Hippocampal formation (tissue), 2 donors: ENCODE results near the gene STAC2.
"Not testable (repeated sequence)": the region's sequence is repeated elsewhere in the genome, so short reads cannot be mapped to it uniquely, and the experiment has no call there.

ENCODE experiments used
- DNase-seq, 2 donors: peaks; one replicate each; lab custom pipeline; 2025; lab: John Stamatoyannopoulos, UW

STAC2 gene

GRCh38 chr17:39186481-39187002 lies 39.2 kb downstream of the STAC2 start:
- DNase-seq, result no peak

DNA sequence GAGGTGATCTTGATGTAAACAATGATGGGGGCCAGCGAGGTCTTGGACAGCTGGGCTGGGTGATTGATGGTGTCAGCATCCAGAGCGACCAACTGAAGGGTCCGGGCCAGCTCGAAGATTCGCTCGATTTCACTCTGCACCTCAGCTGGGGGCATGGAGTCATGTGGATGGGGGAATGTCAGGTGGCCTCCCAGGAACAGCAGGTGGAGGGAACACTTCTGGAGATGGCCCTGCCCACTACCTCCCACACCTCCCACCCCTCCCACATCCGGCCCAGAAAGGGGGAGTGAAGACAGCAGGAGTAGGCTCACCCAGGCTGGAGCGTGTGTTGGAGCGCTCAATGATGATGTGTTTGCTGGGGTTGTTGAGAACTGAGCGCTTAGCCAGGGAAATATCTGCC lies 42.0 kb downstream of the STAC2 start:
- no peak for DNase-seq

GRCh38 chr17:39183045-39183444 lies 42.7 kb downstream of the STAC2 start:
- DNase-seq, result no peak

DNA sequence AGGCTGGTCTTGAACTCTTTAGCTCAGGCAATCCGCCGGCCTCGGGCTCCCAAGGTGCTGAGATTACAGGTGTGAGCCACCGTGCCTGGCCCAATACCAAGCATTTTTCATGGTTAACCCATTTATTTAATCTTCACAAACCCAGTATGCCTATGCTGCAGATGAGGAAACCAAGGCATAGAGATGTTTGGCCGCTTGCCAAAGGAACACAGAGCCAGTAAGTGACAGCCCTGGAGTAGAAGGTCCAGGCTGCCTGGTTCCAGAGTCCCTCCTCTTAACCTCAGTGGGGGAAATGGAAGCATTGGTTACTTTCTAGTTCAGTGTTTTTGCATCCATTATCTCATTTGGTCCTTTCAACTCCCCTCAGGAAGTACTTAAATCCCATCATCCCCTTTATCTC lies 44.4 kb downstream of the STAC2 start:
- DNase-seq, result no peak

GRCh38 chr17:39178536-39178935 lies 47.2 kb downstream of the STAC2 start:
- DNase-seq, result no peak

GRCh38 chr17:39177256-39177655 lies 48.5 kb downstream of the STAC2 start:
- DNase-seq, result no peak

DNA sequence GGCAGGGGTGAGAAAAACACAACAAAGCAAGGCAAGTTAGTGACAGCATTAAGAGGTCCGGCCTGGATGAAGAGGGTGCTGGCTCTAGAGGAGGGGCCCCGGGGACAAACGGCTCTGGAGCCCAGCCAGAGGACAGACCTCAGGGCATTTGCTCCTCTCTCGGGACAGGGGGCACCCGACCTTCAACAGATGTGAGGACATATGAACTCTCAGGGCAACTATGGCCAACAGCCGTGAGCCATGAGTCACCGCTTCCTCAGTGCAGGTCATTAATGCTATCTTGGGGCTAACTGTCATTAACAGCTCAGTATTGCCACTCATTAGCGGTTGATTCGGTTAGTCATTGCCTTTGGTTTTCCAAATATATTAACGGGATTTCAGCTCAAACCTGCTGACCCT lies 50.1 kb downstream of the STAC2 start:
- DNase-seq, result no peak

DNA sequence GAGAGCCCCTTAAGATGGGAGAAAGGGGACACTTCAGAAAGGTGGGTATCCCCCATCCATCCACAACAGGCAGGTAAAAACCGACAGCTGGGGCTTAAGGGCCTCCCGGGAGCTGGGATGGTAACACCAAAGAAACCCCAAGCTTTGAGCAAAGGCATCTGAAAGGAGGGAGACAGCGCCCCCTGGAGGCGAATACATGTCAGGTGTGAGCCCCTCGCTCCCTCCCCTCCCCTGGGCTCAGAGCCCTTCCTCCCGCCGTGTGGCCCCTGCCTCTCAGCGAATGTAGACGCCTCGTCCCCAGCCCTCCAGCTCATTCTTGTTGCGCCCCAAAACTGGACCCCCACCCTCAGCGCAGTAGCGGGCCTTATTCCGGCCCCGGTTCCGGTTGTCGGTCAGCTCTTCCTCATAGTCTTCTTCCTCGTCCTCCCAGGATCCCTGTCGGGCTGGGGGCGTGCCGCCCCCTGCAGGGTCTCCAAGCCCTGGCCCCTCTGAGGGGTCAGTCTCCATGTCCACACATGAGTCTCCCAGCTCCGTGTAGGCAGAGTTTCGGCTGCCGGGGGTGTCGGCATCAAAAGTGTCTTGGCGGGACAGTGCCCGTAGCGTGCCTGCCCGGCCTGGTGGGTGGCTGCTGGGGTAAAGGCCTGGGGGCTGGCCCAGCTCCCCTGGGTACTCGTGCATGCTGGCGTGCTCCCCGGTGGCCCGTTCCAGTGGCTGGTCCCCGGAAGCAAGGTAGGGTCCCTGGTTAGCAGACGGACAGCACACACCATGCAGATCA lies 50.6 kb downstream of the STAC2 start:
- DNase-seq, result peak; percentile 24 to 28

DNA sequence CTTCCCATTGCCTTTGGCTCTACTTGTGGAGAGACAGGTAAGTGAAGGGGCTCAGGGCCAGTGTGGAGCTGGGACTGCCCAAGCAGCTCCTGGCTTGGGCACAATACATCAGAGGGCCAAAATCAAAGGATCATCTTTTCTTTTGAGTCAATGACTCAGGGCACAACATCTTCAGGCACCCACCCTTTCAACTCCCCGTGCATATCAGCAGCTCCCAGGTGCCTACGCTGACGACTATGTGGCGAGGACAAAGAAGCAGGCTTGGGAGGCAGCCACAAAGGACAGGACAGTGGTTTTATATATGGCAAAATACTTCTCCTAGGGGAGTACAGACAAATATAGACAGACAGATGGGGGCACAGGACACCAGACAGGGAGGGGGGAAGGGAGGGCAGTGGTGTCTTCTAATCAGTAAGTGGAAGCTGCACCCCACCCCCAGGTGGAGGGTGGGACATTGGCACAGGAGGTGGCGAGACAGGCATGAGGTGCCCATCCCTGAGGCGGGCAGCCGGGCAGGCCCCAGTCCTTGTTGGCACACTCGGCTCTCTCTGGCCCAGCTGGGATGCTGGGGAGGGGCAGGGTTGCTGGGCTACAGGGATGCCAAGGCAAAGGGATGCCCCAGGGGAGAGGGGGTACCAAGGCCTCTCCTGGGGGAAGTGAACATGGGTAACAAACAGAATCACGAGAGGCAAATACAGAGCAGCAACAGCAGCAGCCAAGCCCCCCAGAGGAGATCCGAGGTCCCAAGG lies 52.0 kb downstream of the STAC2 start:
- DNase-seq, result no peak

DNA sequence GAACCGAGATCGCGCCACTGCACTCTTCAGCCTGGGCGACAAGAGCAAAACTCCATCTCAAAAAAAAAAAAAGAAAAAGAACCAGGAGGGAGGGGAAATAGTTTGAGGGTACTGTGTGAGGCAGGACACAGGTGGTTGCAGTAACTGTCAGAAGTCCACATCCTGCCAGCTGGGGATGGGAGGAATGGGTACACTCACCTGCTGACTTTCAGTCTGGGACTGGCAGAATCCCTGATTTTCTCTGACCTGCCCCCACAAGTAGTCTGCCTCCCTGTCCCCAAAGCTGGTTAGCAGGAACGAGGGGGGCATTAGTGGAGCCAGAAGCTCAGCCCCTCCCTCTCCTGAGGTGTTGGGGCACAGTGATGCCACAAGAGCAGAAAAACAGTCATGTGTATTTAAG lies 52.7 kb downstream of the STAC2 start:
- DNase-seq, result no peak

GRCh38 chr17:39171933-39172332 lies 53.8 kb downstream of the STAC2 start:
- DNase-seq, result no peak

DNA sequence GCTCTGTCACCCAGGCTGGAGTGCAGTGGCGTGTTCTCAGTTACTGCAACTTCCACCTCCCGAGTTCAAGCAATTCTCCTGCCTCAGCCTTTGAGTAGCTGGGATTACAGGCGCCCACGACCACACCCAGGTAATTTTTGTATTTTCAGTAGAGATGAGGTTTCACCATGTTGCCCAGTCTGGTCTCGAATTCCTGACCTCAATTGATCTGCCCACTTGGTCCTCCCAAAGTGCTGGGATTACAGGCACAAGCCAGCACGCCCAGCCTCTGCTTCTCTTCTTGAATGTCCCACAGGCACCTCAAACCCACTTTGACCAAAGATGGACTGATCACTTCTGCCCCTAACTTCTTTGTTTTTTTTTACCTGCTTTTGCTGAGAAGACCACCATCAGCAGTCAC lies 55.2 kb downstream of the STAC2 start:
- no peak for DNase-seq

DNA sequence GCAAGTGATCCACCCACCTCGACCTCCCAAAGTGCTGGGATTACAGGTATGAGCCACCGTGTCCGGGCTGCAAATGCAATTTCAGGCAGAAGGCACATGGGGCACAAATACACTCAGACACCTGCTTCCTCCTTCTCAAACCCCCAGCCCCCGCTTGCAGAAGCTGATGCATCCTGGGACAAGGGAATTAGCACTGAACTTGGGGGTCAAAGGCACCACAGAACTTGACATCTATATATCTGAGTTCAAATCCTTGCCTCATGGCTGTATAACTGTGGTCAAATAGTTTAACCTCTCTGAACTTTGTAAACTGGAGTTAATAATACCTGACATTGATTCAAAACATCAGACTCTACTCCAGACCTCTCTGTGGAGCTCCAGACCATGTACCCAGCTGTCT lies 55.6 kb downstream of the STAC2 start:
- no peak for DNase-seq

DNA sequence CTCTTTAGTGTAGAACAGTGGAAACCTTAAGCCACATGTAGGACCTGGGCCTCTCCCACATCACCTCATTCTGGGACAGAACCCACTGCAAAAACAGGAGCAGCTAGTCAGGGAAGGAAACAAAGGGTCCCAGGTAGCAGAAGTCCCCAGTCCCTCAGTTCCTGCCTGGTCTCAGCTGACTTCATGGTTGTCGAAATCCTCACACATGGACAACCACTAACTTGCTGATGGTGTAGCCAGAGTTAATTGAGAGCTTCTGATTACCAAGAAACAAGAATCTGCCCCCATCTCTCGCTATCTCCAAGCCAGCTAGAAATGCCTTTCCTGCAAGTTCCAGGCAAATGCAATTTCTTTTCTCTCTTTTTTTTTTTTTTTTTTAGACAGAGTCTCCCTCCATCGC lies 56.2 kb downstream of the STAC2 start:
- no peak for DNase-seq

- DNase-seq, result no peak
Observed at GRCh38 chr17:39169101-39169500, 56.6 kb downstream of the STAC2 start.

DNA sequence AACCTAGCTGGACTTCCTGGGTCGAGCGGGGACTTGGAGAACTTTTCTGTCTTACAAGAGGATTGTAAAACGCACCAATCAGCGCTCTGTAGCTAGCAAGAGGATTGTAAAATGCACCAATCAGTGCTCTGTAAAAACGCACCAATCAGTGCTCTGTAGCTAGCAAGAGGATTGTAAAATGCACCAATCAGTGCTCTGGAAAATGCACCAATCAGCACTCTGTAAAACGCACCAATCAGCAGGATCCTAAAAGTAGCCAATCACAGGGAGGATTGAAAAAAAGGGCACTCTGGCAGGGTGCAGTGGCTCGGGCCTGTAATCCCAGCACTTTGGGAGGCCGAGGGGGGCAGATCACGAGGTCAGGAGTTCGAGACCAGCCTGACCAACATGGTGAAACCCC lies 57.2 kb downstream of the STAC2 start:
- not testable (repeated sequence) for DNase-seq

DNA sequence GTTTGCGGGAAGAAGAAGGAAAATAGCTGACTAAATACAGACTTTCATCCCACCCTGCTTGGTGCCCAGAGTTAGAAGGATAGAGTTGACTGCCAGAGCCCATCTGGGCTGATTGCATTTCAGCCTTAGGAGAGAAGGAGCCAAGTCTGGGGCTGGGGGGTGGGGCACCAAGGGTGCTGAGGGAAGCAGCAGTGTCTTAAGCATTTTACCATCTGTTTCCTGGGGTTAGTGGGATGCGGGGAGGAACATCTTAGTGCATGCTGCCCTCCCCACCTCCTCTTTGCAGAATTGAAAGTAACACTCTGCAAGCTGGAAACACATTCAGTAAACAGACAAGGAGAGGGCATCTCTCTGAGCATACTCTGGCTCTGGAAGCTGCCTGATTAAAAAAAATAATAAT lies 58.3 kb downstream of the STAC2 start:
- DNase-seq, result peak; percentile 35 to 42

GRCh38 chr17:39166437-39167335 lies 59.1 kb downstream of the STAC2 start:
- DNase-seq, result no peak

GRCh38 chr17:39165841-39166349 lies 59.9 kb downstream of the STAC2 start, which contains the start of gene ARL5C:
TSS of gene ARL5C (minus strand) at chr17:39166161. CDS start at chr17:39165760, 401 bp downstream.
- no peak for DNase-seq

DNA sequence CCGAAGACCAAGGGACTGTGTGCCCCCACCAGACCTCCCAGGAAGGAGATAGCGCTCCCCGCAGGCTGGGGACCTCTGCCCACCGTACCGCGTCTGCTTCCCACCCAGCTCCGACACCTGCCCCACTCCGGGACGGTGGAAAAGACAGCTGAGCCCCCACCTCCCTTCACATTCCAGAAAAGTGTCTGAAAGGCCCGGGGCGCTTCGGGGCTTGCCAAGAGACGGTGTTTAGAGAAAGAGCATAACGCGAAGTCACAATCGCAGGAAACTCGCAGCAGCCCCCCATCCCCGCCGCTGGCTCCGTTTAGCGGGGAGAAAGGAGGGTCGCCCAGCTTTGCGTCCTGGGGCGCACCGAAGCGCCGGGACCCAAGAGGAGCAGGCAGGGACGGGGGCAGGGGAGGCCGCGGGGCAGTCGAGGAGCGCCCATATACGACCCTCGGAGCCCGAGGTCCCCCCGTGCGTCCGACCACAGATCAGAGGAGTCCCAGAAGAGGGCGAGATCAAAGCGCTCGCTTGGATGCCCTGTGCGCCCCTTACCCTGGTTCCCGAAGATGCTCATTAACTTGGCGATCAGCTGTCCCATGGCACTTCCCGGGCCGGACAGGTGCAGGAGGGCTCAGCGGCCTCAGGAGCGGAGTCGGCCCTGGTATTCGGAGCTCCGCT lies 60.4 kb downstream of the STAC2 start:
- no peak for DNase-seq

DNA sequence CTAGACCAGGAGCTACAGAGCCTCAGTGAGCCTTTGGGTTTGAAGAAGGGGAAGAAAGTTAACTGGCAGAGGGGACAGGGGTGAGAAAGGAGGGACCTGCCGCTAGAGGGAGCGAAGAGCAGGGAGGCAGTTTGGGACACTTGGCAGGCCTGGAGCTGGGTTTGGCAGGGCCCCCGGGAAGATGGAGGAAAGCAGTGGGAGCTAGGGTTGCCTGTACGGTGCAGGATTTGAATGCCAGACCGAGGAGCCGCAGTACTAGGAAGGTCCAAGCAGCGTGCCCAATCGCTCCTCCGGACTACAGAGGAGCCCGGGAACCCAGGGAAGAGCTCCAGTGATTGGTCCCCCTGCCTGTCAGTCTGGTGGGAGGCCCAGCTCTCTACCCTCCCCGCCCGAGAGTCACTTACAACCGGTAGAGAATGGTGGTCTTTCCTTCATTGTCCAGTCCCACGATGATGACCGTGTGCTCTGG lies 61.0 kb downstream of the STAC2 start:
- DNase-seq, result peak; percentile 72 to 74
